GM23248 (cell line): ENCODE measurements around the gene GSTP1.

Source experiments
- EZH2 ChIP-seq: fragments of 200-600 bp; sonication (generic); IDR thresholded peaks from 2 replicates; pipeline ENCODE4 v1.6.1; 2018; ENCODE audit warnings: antibody characterized with exemption, mild to moderate bottlenecking; ENCODE audit not compliant: insufficient read depth, poor library complexity, severe bottlenecking
- EZH2phosphoT487 ChIP-seq: fragments of 200-600 bp; sonication (generic); IDR thresholded peaks from 2 replicates; pipeline ENCODE4 v1.6.1; 2018; ENCODE audit warnings: antibody characterized with exemption, moderate library complexity, mild to moderate bottlenecking, low read depth; ENCODE audit not compliant: insufficient read depth

DNA sequence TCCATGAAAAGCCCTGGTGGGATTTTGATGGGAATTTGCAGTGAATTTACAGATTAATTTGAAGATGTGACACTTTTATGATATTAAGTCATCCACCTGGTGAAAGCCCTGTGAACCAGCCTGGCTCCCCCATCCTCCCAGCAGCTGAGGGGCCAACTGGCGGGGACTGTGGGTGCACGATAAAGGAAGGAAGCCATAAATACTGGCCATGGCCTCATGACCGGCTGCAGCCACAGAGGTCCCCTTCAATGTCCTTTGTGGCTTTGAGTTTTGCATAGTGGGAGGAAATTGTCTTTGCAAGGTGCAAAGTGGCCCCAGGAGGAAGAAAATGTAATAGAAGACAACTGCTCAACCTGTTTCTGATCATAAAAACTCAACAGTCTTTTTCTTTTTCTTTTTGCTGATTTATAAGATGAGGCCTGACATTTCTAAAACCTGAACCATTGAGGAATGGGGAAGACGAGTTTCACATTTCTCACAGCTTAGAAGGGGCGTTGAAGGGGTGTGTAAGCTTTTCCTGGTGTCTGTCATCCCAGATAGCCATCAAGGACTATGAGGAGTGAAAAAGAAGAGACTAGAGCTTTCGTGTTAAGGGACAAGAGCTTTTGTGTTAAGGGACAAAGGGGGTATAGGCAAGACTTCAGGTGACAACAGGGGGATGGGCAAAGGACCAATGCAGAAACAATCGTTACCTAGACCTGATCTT lies 16.9 kb downstream of the GSTP1 start:
- TF ChIP-seq EZH2phosphoT487, result no peak
- no peak for TF ChIP-seq EZH2
